BJ (cell line): ENCODE results near the gene ADSS1. TPM values are rescaled to one million over a fixed set of nuclear protein-coding genes. Genes with fewer than 3 reads are reported as not detected.

Experiments
- CTCF ChIA-PET: fragments of 350-600 bp; formaldehyde crosslinking; extraction: SDS; loops from one replicate; lab custom pipeline; 2021; ENCODE audit warnings: antibody characterized with exemption, inconsistent platforms; lab: Yijun Ruan, JAX
- POLR2A ChIA-PET: fragments of 300-600 bp; sonication (Branson Sonifier 250); formaldehyde crosslinking; extraction: SDS; loops from one replicate; lab custom pipeline; 2021; ENCODE audit warnings: antibody characterized with exemption; lab: Charles Lee
- DNase-seq: peaks from one replicate; pipeline ENCODE4 v3.0.0-alpha.2; 2011; ENCODE audit warnings: low read depth
- H3K27me3 ChIP-seq: 2 replicates; pipeline ENCODE4 v1.6.0; 2011; ENCODE audit warnings: low read length; ENCODE audit not compliant: control insufficient read depth, insufficient read depth
- H3K36me3 ChIP-seq: 2 replicates; pipeline ENCODE4 v1.5.1; 2011; ENCODE audit warnings: low read length; ENCODE audit not compliant: control insufficient read depth, insufficient read depth
- H3K4me3 ChIP-seq: 2 replicates; pipeline ENCODE4 v1.5.1; 2011; ENCODE audit warnings: low read depth, mild to moderate bottlenecking, control low read depth, low read length
- CTCF ChIP-seq: IDR thresholded peaks from 2 replicates; pipeline ENCODE4 v1.5.1; 2011; ENCODE audit warnings: low read depth, mild to moderate bottlenecking, control low read depth, inconsistent platforms, low read length, moderate library complexity; ENCODE audit not compliant: insufficient read depth
- polyA plus RNA-seq: library from polyadenylated mRNA; depleted of rRNA; stranded (reverse); fragments of >200 nt; gene quantifications from 2 replicates; pipeline ENCODE4 v1.2.3, GENCODE V29; 2011

Gene ADSS1
- polyA plus RNA-seq, 1 experiment, result 4.5 TPM

- peaks cover 34% of the 10 kb centered on the region for H3K36me3 ChIP-seq
- no peak for DNase-seq
Measured at GRCh38 chr14:104786091-104786586, 62.1 kb downstream of the ADSS1 start.

GRCh38 chr14:104786726-104787675 is 63.0 kb downstream of the ADSS1 start:
- CTCF ChIA-PET, result no interaction called here
- no peak for TF ChIP-seq CTCF

More at GRCh38 chr14:104786091-104786586, 62.1 kb downstream of the ADSS1 start:
- Histone ChIP-seq H3K4me3 (no peak overlapping the region), H3K27me3 (no peaks in the 10 kb centered on the region)
- TF ChIP-seq CTCF, result no peak
- ChIA-PET POLR2A (no interaction called here), CTCF (no interaction called here)

GRCh38 chr14:104787736-104788135 is 63.7 kb downstream of the ADSS1 start:
- DNase-seq, result no peak
- POLR2A ChIA-PET, result no interaction called here
- Histone ChIP-seq H3K27me3 (no peaks in the 10 kb centered on the region), H3K4me3 (no peak overlapping the region), H3K36me3 (peaks cover 44% of the 10 kb centered on the region)
- TF ChIP-seq CTCF, result no peak
- CTCF ChIA-PET, result no interaction called here

More at GRCh38 chr14:104786726-104787675, 63.0 kb downstream of the ADSS1 start:
- POLR2A ChIA-PET, result no interaction called here
- DNase-seq, result no peak
- peaks cover 41% of the 10 kb centered on the region for H3K36me3 ChIP-seq
- H3K4me3 ChIP-seq, result no peak overlapping the region
- no peaks in the 10 kb centered on the region for H3K27me3 ChIP-seq

- POLR2A ChIA-PET, result no interaction called here
- CTCF ChIA-PET, result interaction anchor here (1.3 to 1.5 kb wide), 2 partner anchors 18 to 19 kb away, joined by 3 to 6 read pairs; no protein-coding TSS in a partner anchor
- no peak for TF ChIP-seq CTCF
- no peak overlapping the region for H3K4me3 ChIP-seq
- DNase-seq, result no peak
- H3K36me3 ChIP-seq, result peaks cover 44% of the 10 kb centered on the region
- H3K27me3 ChIP-seq, result no peaks in the 10 kb centered on the region
Measured at GRCh38 chr14:104788161-104788818, 64.3 kb downstream of the ADSS1 start.
